SK-N-SH (cell line): ENCODE data around the gene TRIM58.

ENCODE experiments used
- CTCF ChIP-seq: fragments of 200-600 bp; sonication (generic); IDR thresholded peaks from 2 replicates; pipeline ENCODE4 v1.6.1; 2017; ENCODE audit warnings: antibody characterized with exemption, mild to moderate bottlenecking, moderate library complexity
- GATA2 ChIP-seq: sonication (generic); formaldehyde crosslinking; IDR thresholded peaks from 2 replicates; pipeline ENCODE4 v1.5.0; 2020; ENCODE audit warnings: mild to moderate bottlenecking, missing genetic modification reagents
- PBX3 ChIP-seq: IDR thresholded peaks from 2 replicates; pipeline ENCODE4; 2012
- POLR2AphosphoS5 ChIP-seq: IDR thresholded peaks from 2 replicates; pipeline ENCODE4 v1.6.1; 2012; ENCODE audit warnings: low read depth, low read length
- USF2 ChIP-seq: fragments of 150-350 bp; IDR thresholded peaks from 2 replicates; pipeline ENCODE4 v1.6.1; 2017; ENCODE audit warnings: antibody characterized with exemption, low read length, low read depth, borderline replicate concordance
- YY1 ChIP-seq: IDR thresholded peaks from 2 replicates; pipeline ENCODE4 v1.4.0; 2012; ENCODE audit warnings: low read depth, mild to moderate bottlenecking

GRCh38 chr1:247841796-247842195, 15.2 kb upstream of the TRIM58 start, which contains the start of gene OR11L1:
- TF ChIP-seq CTCF (no peak), POLR2AphosphoS5 (no peak), GATA2 (CRISPR knock-in tag) (no peak), USF2 (no peak), PBX3 (no peak), YY1 (no peak)
